ENCODE results near the gene EFS.

GRCh38 chr14:23380976-23381375, 16.0 kb upstream of the EFS start:
- TF ChIP-seq CTCF (IDR thresholded peaks at IDR 0.05) (no peak), POLR2AphosphoS5 (IDR thresholded peaks at IDR 0.05) (no peak), POLR2A (IDR thresholded peaks at IDR 0.05) (no peak)

Measured in breast epithelium (tissue), 3 donors.